OCI-LY7 (cell line): ENCODE data around the gene SMAP1.

Experiments
- CTCF ChIP-seq: fragments of 200-600 bp; sonication (generic); conservative IDR thresholded peaks from 2 replicates; pipeline ENCODE4 v1.5.1; 2014; ENCODE audit warnings: mild to moderate bottlenecking, antibody characterized with exemption, low read length, moderate library complexity, mixed read lengths
- EZH2phosphoT487 ChIP-seq: fragments of 200-600 bp; sonication (generic); IDR thresholded peaks from 2 replicates; pipeline ENCODE4 v1.6.1; 2018; ENCODE audit warnings: low read depth, borderline replicate concordance, mild to moderate bottlenecking, mixed run types, antibody characterized with exemption, low read length, moderate library complexity, mixed read lengths

GRCh38 chr6:70790483-70791224, 123.0 kb downstream of the SMAP1 start:
- TF ChIP-seq CTCF: no peak
- TF ChIP-seq EZH2phosphoT487: no peak
